GM23248 (cell line): ENCODE measurements around the gene HECTD4. TPM values are rescaled to one million over a fixed set of nuclear protein-coding genes. Genes with fewer than 3 reads are reported as not detected.

Experiments used
- DNase-seq: peaks from one replicate; pipeline ENCODE4 v3.0.0-alpha.2; 2015
- H2AFZ ChIP-seq: fragments of 200-600 bp; sonication (generic); 2 replicates; pipeline ENCODE4 v1.6.1; 2016; ENCODE audit warnings: antibody characterized with exemption
- H3F3A ChIP-seq: fragments of 200-600 bp; sonication (generic); 2 replicates; pipeline ENCODE4 v1.6.1; 2016; ENCODE audit warnings: mild to moderate bottlenecking, antibody characterized with exemption, mixed run types; ENCODE audit not compliant: insufficient read depth
- H3K27ac ChIP-seq: fragments of 200-600 bp; sonication (generic); 2 replicates; pipeline ENCODE4 v1.5.1; 2016; ENCODE audit warnings: mild to moderate bottlenecking
- H3K27me3 ChIP-seq: fragments of 200-600 bp; sonication (generic); replicated peaks from 2 replicates; pipeline ENCODE4 v1.6.1; 2016; ENCODE audit warnings: mild to moderate bottlenecking; ENCODE audit not compliant: insufficient read depth
- H3K36me3 ChIP-seq: fragments of 200-600 bp; sonication (generic); 2 replicates; pipeline ENCODE4 v1.6.1; 2016; ENCODE audit warnings: low read depth, mild to moderate bottlenecking
- H3K4me1 ChIP-seq: fragments of 200-600 bp; sonication (generic); 2 replicates; pipeline ENCODE4 v1.6.1; 2016; ENCODE audit warnings: mild to moderate bottlenecking; ENCODE audit not compliant: insufficient read depth
- H3K4me2 ChIP-seq: fragments of 200-600 bp; sonication (generic); one replicate; pipeline ENCODE4 v1.6.1; 2016; ENCODE audit warnings: mild to moderate bottlenecking; ENCODE audit not compliant: unreplicated experiment
- H3K4me3 ChIP-seq: fragments of 200-600 bp; sonication (generic); 2 replicates; pipeline ENCODE4 v1.5.1; 2016; ENCODE audit warnings: mild to moderate bottlenecking
- H3K79me2 ChIP-seq: fragments of 200-600 bp; sonication (generic); 2 replicates; pipeline ENCODE4 v1.6.1; 2016; ENCODE audit warnings: mild to moderate bottlenecking; ENCODE audit not compliant: insufficient read depth
- H3K9ac ChIP-seq: fragments of 200-600 bp; sonication (generic); 2 replicates; pipeline ENCODE4 v1.6.1; 2016; ENCODE audit warnings: mild to moderate bottlenecking
- H3K9me2 ChIP-seq: fragments of 200-600 bp; sonication (generic); 2 replicates; pipeline ENCODE4 v1.6.1; 2016; ENCODE audit warnings: mixed run types, mild to moderate bottlenecking, moderate library complexity; ENCODE audit not compliant: insufficient read depth
- H3K9me3 ChIP-seq: fragments of 200-600 bp; sonication (generic); one replicate; pipeline ENCODE4 v1.6.1; 2017; ENCODE audit warnings: low read depth
- H4K20me1 ChIP-seq: fragments of 200-600 bp; sonication (generic); 2 replicates; pipeline ENCODE4 v1.6.0; 2016; ENCODE audit not compliant: insufficient read depth
- EZH2 ChIP-seq: fragments of 200-600 bp; sonication (generic); IDR thresholded peaks from 2 replicates; pipeline ENCODE4 v1.6.1; 2018; ENCODE audit warnings: antibody characterized with exemption, mild to moderate bottlenecking; ENCODE audit not compliant: insufficient read depth, poor library complexity, severe bottlenecking
- EZH2phosphoT487 ChIP-seq: fragments of 200-600 bp; sonication (generic); IDR thresholded peaks from 2 replicates; pipeline ENCODE4 v1.6.1; 2018; ENCODE audit warnings: antibody characterized with exemption, moderate library complexity, mild to moderate bottlenecking, low read depth; ENCODE audit not compliant: insufficient read depth
- WGBS, 2 experiments: methylation state at CpG; one replicate each; pipeline ENCODE4 v1.1.6; 2015 to 2017; ENCODE audit warnings: low lambda C conversion rate in 2 of 2, low coverage in 1 of 2; ENCODE audit errors: missing lambda C conversion rate in 2 of 2; 5-methylcytosine and 5-hydroxymethylcytosine counted together
- in situ Hi-C: fragments of 300-500 bp; cut with MboI; formaldehyde crosslinking; loops from 2 replicates; pipeline ENCODE4 v1.15.0; 2020
- polyA plus RNA-seq: library from polyadenylated mRNA; unstranded; fragments of >200 nt; fragmentation: Nextera tagmentation; extraction: Ambion mirVana; gene quantifications from 2 replicates; pipeline ENCODE4 v1.2.1, GENCODE V29; 2016
- total RNA-seq: library from RNA; depleted of rRNA; stranded (reverse); fragments of >200 nt; shearing (Covaris generic); gene quantifications from 2 replicates; pipeline ENCODE4 v1.2.3, GENCODE V29; 2014

Gene HECTD4
- total and polyA plus RNA-seq, 2 experiments from 2014 or later, result 7.5 to 8.9 TPM

- H3K36me3 ChIP-seq, result peaks cover 43% of the 10 kb centered on the region; the same call in 1 of the 2 replicates
- in situ Hi-C loops, result no loop called here
- no peak for TF ChIP-seq EZH2
- TF ChIP-seq EZH2phosphoT487, result no peak
- H3K79me2 ChIP-seq, result no peaks in the 10 kb centered on the region
- H3K9ac ChIP-seq, result no peak overlapping the region
- H3K4me2 ChIP-seq, result no peak overlapping the region
- H3K4me1 ChIP-seq, result no peaks in the 10 kb centered on the region
- no peaks in the 10 kb centered on the region for H3K9me2 ChIP-seq
- H3K4me3 ChIP-seq, result no peak overlapping the region
- H4K20me1 ChIP-seq, result no peaks in the 10 kb centered on the region
- H3K9me3 ChIP-seq, result no peaks in the 10 kb centered on the region
- no peaks in the 10 kb centered on the region for H3F3A ChIP-seq
- no peak for DNase-seq
- no peak overlapping the region for H2AFZ ChIP-seq
- H3K27me3 ChIP-seq, result no peaks in the 10 kb centered on the region
- no peak overlapping the region for H3K27ac ChIP-seq
- 89 to 90% methylated on average over 25 of the region's 25 CpGs for WGBS, 2 experiments
These were observed 138.7 kb downstream of the HECTD4 start for GRCh38 chr12:112243255-112244110.

- no peak overlapping the region for H3K27ac ChIP-seq
- H3K4me2 ChIP-seq, result no peak overlapping the region
- TF ChIP-seq EZH2phosphoT487, result no peak
- TF ChIP-seq EZH2, result no peak
- H3K9ac ChIP-seq, result no peak overlapping the region
- no peak overlapping the region for H3K4me3 ChIP-seq
- H3K9me3 ChIP-seq, result no peaks in the 10 kb centered on the region
- WGBS, 2 experiments, result 63 to 71% methylated on average over 3 of the region's 3 CpGs
- H3K27me3 ChIP-seq, result no peaks in the 10 kb centered on the region
- in situ Hi-C loops, result no loop called here
- H2AFZ ChIP-seq, result no peak overlapping the region
- no peaks in the 10 kb centered on the region for H3K4me1 ChIP-seq
- no peaks in the 10 kb centered on the region; the same call in 1 of the 2 replicates for H3F3A ChIP-seq
- no peak for DNase-seq
- no peaks in the 10 kb centered on the region for H3K9me2 ChIP-seq
- H4K20me1 ChIP-seq, result no peaks in the 10 kb centered on the region
- no peaks in the 10 kb centered on the region for H3K79me2 ChIP-seq
- peaks cover 35% of the 10 kb centered on the region; the same call in 1 of the 2 replicates for H3K36me3 ChIP-seq
These were observed 141.1 kb downstream of the HECTD4 start for GRCh38 chr12:112241176-112241575.

GRCh38 chr12:112239881-112240280 lies 142.3 kb downstream of the HECTD4 start:
- no peaks in the 10 kb centered on the region; the same call in 1 of the 2 replicates for H3F3A ChIP-seq
- in situ Hi-C loops, result no loop called here
- H3K9me2 ChIP-seq, result no peaks in the 10 kb centered on the region
- peaks cover 43% of the 10 kb centered on the region; the same call in 1 of the 2 replicates for H3K36me3 ChIP-seq
- H2AFZ ChIP-seq, result no peak overlapping the region
- no peak overlapping the region for H3K27ac ChIP-seq
- WGBS, 2 experiments, result 93 to 94% methylated on average over 6 of the region's 6 CpGs
- H4K20me1 ChIP-seq, result no peaks in the 10 kb centered on the region
- DNase-seq, result no peak
- H3K9me3 ChIP-seq, result no peaks in the 10 kb centered on the region
- no peaks in the 10 kb centered on the region for H3K4me1 ChIP-seq
- TF ChIP-seq EZH2, result no peak
- TF ChIP-seq EZH2phosphoT487, result no peak
- H3K27me3 ChIP-seq, result no peaks in the 10 kb centered on the region
- H3K9ac ChIP-seq, result no peak overlapping the region
- no peaks in the 10 kb centered on the region for H3K79me2 ChIP-seq
- H3K4me2 ChIP-seq, result no peak overlapping the region
- H3K4me3 ChIP-seq, result no peak overlapping the region

- no peaks in the 10 kb centered on the region for H4K20me1 ChIP-seq
- no peak overlapping the region for H3K27ac ChIP-seq
- no peaks in the 10 kb centered on the region for H3K27me3 ChIP-seq
- WGBS, 2 experiments, result 89% methylated on average over 7 of the region's 7 CpGs
- peaks cover 51% of the 10 kb centered on the region for H3K36me3 ChIP-seq
- no peak overlapping the region for H3K4me2 ChIP-seq
- in situ Hi-C loops, result no loop called here
- DNase-seq, result no peak
- H3K4me3 ChIP-seq, result no peak overlapping the region
- no peaks in the 10 kb centered on the region for H3K9me3 ChIP-seq
- TF ChIP-seq EZH2phosphoT487, result no peak
- no peak for TF ChIP-seq EZH2
- no peaks in the 10 kb centered on the region for H3K79me2 ChIP-seq
- no peaks in the 10 kb centered on the region; the same call in 1 of the 2 replicates for H3F3A ChIP-seq
- no peak overlapping the region for H3K9ac ChIP-seq
- H3K9me2 ChIP-seq, result no peaks in the 10 kb centered on the region
- H2AFZ ChIP-seq, result no peak overlapping the region
- H3K4me1 ChIP-seq, result no peaks in the 10 kb centered on the region
These were observed 143.2 kb downstream of the HECTD4 start for GRCh38 chr12:112239020-112239419.
